Activated naive CD8-positive, alpha-beta T cell treated with anti-CD3 and anti-CD28 coated beads, Interleukin-2, amount 10 ng/mL, durations not matched to agents 7 days and 5 days (primary cell): ENCODE results near the gene ADAP1. TPM values are rescaled to one million over a fixed set of nuclear protein-coding genes. Genes with fewer than 3 reads are reported as not detected.
"Not testable (repeated sequence)": the region's sequence is repeated elsewhere in the genome, so short reads cannot be mapped to it uniquely, and the experiment has no call there.

Source experiments
- ATAC-seq: fragments of 150-1000 bp; cut with Tn5 transposase; one replicate; pipeline ENCODE4 v1.10.0; 2021; ENCODE audit warnings: low read depth, moderate library complexity
- POLR2A ChIA-PET: fragments of 350-600 bp; sonication (Branson Sonifier 250); formaldehyde crosslinking; loops from one replicate; lab custom pipeline; 2021; ENCODE audit warnings: antibody characterized with exemption; lab: Charles Lee
- DNase-seq: peaks from one replicate; pipeline ENCODE4 v3.0.0; 2021
- H3K27ac Mint-ChIP-seq: one replicate; pipeline ENCODE4 v1.8.0; 2022; ENCODE audit warnings: mild to moderate bottlenecking, mixed read lengths
- H3K27me3 Mint-ChIP-seq: one replicate; pipeline ENCODE4 v1.8.0; 2022; ENCODE audit warnings: mild to moderate bottlenecking, moderate library complexity, mixed read lengths
- H3K36me3 Mint-ChIP-seq: one replicate; pipeline ENCODE4 v1.8.0; 2021; ENCODE audit warnings: mild to moderate bottlenecking, mixed read lengths
- H3K4me1 Mint-ChIP-seq: one replicate; pipeline ENCODE4 v1.8.0; 2021; ENCODE audit warnings: mixed read lengths
- H3K4me3 Mint-ChIP-seq: one replicate; pipeline ENCODE4 v1.8.0; 2022; ENCODE audit warnings: mild to moderate bottlenecking, moderate library complexity, mixed read lengths
- H3K9me3 Mint-ChIP-seq: one replicate; pipeline ENCODE4 v1.8.0; 2021; ENCODE audit warnings: mixed read lengths
- total RNA-seq, 2 experiments: library from RNA; stranded (reverse); gene quantifications; one replicate each; pipeline ENCODE4 v1.2.3, GENCODE V29; 2021

Gene ADAP1
- total RNA-seq, 2 experiments from 2014 or later = 25.0 to 29.8 TPM

DNA sequence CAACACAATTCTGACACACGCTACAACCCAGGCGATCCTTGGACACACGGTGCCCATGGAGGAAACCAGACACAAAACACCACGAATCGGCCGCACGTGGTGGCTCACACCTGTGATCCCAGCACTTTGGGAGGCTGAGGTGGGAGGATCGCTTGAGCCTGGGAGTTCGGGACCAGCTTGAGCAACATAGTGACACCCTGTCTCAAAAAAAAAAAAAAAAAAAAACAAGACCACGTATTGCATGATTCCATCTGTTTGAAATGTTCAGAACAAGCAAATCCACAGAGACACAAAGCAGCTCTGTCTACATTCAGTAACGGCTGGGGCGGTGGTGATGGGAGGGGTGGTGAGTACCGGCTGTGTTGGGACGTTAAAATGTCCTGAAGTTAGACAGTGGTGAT is 25.2 kb downstream of the ADAP1 start:
- POLR2A ChIA-PET = no interaction called here
- ATAC-seq = no peak
- Mint-ChIP-seq H3K36me3 (peaks cover 3% of the 10 kb centered on the region), H3K27me3 (no peaks in the 10 kb centered on the region), H3K4me3 (no peak overlapping the region), H3K9me3 (no peaks in the 10 kb centered on the region), H3K27ac (peak overlapping the region; percentile 30), H3K4me1 (peaks cover 15% of the 10 kb centered on the region)
- DNase-seq = no peak

DNA sequence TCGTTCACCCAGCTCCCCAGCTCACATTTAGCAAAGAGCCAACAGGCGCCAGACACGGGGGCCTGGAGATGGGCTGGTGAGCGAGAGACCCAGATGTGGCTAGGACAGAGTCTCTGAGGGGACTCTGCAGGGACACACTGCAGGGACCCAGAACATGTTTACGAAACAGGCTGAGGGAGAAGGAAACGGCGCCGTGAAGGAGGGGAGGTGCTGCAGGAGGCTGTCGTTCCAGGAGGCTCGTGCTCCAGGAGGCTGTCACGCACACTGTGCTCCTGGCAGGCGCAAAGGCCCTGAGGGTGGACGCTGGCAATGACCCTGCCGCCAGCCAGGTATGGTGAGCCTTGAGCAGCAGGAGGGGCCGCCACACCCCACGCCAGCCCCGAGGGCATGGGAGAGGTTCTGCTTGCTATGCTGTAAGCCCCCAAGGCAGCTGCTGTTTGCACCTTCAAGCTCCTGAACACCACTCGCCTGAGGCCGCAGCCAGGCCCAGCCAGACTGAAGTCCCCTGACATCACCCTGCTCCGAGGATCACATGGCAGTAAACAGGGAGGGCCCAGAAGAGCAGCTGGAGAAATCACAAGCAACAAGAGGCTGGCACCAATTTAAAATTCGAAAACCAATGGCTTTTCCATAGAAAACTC is 27.3 kb downstream of the ADAP1 start:
- Mint-ChIP-seq H3K4me3 (no peak overlapping the region), H3K9me3 (no peaks in the 10 kb centered on the region), H3K27ac (no peak overlapping the region), H3K27me3 (no peaks in the 10 kb centered on the region), H3K4me1 (peaks cover 15% of the 10 kb centered on the region), H3K36me3 (peaks cover 3% of the 10 kb centered on the region)
- DNase-seq = peak; percentile 25
- POLR2A ChIA-PET = no interaction called here
- ATAC-seq = no peak

- DNase-seq (peak; percentile 32), ATAC-seq (no peak)
- Mint-ChIP-seq H3K4me3 (no peak overlapping the region), H3K36me3 (peaks cover 3% of the 10 kb centered on the region), H3K9me3 (no peaks in the 10 kb centered on the region), H3K4me1 (peaks cover 15% of the 10 kb centered on the region), H3K27ac (peak overlapping the region; percentile 72), H3K27me3 (no peaks in the 10 kb centered on the region)
- POLR2A ChIA-PET = interaction anchor here (1.0 kb wide), 1 partner anchor 12 kb away, joined by 3 read pairs; no protein-coding TSS in a partner anchor
Observed at GRCh38 chr7:926061-927030, 28.1 kb downstream of the ADAP1 start.

DNA sequence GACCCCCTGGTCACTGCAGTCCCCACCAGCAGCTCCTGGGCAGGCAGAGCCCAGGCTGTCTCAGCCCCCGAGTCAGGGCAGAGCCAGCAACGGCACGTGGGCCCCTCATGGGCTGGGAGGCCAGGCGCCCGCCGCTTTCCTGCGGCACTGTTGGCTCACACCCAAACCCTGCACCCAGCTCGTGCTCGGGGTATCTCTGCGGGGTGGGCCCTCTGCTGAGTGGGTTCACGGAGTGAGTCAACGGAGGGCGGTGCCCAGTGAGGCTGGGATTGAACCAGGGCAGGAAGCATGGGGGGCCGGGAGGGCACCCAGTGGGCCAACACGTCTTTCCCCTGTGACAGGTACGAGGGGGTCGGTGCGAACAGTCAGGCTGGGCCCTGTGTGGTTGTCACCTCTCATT is 28.9 kb downstream of the ADAP1 start:
- DNase-seq = peak; percentile 60

DNA sequence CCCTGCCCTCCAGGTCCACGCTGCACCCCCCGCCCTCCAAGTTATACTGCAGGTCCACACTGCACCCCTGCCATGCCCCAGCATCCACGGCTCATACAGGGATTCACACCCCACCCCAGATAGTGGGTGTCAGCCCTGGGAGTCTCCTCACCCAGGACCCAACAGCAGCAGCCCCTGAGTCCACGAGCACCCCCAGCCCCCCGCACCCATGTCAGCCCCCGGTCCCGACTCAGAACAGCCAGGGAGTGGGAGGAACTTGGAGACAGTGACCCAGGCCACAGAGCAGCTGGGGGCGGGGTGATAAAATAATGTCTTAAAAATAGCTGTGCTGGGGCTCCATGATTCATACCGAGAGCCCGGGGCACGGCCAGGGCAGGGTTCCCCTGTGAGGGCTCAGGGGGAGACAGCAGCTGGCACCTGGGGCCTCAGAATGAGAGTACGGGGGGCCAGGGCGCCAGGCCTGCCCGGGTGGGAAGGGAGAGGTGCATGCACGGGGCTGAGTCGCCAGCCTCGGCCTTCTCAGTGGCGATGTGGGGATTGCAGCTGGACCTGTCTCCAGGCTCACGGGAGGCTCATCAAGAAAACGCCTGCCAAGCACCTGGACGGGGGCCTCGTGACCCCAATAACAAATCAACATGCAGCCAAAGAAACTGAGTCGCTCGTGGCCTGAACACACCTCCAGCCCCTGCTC is 29.8 kb downstream of the ADAP1 start:
- POLR2A ChIA-PET = interaction anchor here (0.9 to 1.3 kb wide), 2 partner anchors 29 to 50 kb away, joined by 4 to 6 read pairs; partner anchors contain the start of gene COX19
- Mint-ChIP-seq H3K27me3 (no peaks in the 10 kb centered on the region), H3K9me3 (no peaks in the 10 kb centered on the region), H3K4me1 (peaks cover 12% of the 10 kb centered on the region), H3K27ac (peak overlapping the region; percentile 93), H3K36me3 (no peaks in the 10 kb centered on the region), H3K4me3 (peak overlapping the region; percentile 81)
- DNase-seq = peak; percentile 64
- peak; percentile 30 for ATAC-seq

More for the DNA sequence above, 28.9 kb downstream of the ADAP1 start:
- peaks cover 15% of the 10 kb centered on the region for H3K4me1 Mint-ChIP-seq
- POLR2A ChIA-PET = interaction anchor here (0.9 to 1.3 kb wide), 3 partner anchors 13 to 49 kb away, joined by 3 to 6 read pairs (median 4); partner anchors contain the start of gene COX19
- ATAC-seq = peak; percentile 7
- peaks cover 3% of the 10 kb centered on the region for H3K36me3 Mint-ChIP-seq
- no peak overlapping the region for H3K4me3 Mint-ChIP-seq
- H3K9me3 Mint-ChIP-seq = no peaks in the 10 kb centered on the region
- H3K27me3 Mint-ChIP-seq = no peaks in the 10 kb centered on the region
- peak overlapping the region; percentile 72 for H3K27ac Mint-ChIP-seq

GRCh38 chr7:924042-924441 is 30.4 kb downstream of the ADAP1 start:
- DNase-seq, H3K27ac Mint-ChIP-seq, H3K9me3 Mint-ChIP-seq, ATAC-seq, H3K36me3 Mint-ChIP-seq, H3K27me3 Mint-ChIP-seq, H3K4me3 Mint-ChIP-seq: not testable (repeated sequence)
- H3K4me1 Mint-ChIP-seq = peaks cover 11% of the 10 kb centered on the region
- POLR2A ChIA-PET = interaction anchor here (1.2 to 1.8 kb wide), 4 partner anchors 28 to 320 kb away, joined by 3 to 27 read pairs (median 8); partner anchors contain the start of gene COX19

DNA sequence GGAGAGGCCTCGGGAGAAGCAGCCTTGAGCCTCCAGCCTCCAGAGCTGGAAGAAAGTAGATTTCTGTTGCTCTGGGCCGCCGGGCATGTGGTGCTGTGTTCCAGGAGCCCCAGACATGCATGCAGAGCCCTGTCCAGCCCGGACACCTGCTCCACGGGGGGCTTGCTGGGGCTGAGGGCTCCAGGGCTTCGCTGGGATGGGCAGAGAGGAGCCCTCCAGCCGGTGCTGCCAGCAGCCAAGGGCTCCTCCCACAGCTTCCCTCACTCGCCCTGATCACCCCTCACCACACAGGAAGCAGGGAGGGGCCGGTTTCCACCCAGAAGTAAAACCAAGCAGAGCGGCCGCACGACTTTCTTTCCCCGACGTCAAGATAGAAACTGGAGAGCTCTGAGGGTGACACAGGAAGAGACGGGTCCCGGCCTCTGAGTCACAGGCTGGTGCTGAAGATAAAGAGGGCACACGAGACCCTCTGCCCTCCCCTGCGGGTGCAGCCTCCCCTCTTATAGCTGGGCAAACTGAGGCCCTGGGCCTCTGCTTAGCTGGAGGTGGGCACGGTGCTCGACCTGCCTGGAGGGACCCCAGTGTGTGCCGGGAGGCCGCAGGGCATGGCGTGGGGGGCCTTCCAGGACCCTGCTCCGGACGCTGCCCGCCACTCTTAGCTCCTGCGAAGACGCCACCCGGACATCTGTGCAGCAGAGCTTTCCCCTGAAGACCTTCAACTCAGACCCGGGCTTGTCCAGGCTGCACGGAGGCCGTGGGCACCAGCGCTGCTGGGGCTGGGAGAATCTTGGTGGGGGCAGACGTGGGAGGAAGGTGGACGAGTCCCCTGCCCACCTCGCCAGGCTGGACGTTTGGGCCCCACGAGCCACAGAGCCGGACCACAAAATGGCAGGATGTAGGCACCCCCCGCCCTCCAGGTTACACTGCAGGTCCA is 31.1 kb downstream of the ADAP1 start:
- Mint-ChIP-seq H3K9me3 (no peaks in the 10 kb centered on the region), H3K4me1 (peaks cover 8% of the 10 kb centered on the region), H3K4me3 (peak overlapping the region; percentile 90), H3K27me3 (no peaks in the 10 kb centered on the region), H3K27ac (peak overlapping the region; percentile 96), H3K36me3 (peaks cover 2% of the 10 kb centered on the region)
- peak; percentile 76 for ATAC-seq
- DNase-seq = peak; percentile 86
- POLR2A ChIA-PET = interaction anchor here (0.5 to 2.3 kb wide), 13 partner anchors 13 to 561 kb away, joined by 3 to 27 read pairs (median 5); partner anchors contain the start of genes ADAP1, COX19 and GET4

DNA sequence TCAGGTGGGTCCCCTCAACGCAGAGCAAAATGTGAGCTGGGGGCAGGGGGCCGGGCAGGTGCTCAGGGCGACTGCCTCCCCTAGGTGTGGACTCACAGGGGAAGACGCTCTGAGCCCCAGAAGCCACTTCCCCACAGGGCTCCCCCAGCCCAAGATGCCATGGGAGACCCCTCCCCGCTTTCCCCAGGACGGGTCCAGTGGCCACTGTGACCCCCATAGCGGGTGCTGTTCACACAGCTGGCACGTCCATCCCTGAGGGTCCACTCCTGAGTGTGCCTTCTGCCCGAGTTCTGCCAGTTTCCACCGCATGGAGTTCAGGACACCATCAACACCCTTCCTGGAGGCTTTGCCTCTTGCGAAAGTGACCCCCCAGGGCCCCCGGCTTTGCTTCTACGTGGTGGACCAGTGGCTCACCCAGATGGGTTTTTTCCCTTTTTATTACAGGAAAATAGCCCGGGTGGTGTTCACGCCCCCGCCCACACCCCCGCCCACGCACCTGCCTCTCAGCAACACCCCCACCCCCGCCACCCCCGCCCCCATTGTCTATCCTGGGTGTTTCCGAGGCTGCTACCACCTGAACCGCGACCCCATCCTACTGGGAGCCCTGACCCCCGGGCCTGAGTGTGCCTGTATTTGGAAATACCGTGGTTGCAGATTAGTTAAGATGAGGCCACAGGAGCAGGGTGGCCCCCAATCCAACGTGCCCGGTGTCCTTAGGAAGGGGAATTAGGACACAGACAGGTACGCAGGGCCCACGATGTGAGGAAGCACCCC is 32.0 kb downstream of the ADAP1 start:
- Mint-ChIP-seq H3K4me3 (peak overlapping the region; percentile 90), H3K9me3 (no peaks in the 10 kb centered on the region), H3K4me1 (peaks cover 8% of the 10 kb centered on the region), H3K27ac (peak overlapping the region; percentile 96), H3K27me3 (no peaks in the 10 kb centered on the region), H3K36me3 (peaks cover 2% of the 10 kb centered on the region)
- POLR2A ChIA-PET = interaction anchor here (0.5 to 2.3 kb wide), 11 partner anchors 12 to 560 kb away, joined by 3 to 27 read pairs (median 5); partner anchors contain the start of genes ADAP1, COX19 and GET4
- ATAC-seq (no peak), DNase-seq (peak; percentile 57)

DNA sequence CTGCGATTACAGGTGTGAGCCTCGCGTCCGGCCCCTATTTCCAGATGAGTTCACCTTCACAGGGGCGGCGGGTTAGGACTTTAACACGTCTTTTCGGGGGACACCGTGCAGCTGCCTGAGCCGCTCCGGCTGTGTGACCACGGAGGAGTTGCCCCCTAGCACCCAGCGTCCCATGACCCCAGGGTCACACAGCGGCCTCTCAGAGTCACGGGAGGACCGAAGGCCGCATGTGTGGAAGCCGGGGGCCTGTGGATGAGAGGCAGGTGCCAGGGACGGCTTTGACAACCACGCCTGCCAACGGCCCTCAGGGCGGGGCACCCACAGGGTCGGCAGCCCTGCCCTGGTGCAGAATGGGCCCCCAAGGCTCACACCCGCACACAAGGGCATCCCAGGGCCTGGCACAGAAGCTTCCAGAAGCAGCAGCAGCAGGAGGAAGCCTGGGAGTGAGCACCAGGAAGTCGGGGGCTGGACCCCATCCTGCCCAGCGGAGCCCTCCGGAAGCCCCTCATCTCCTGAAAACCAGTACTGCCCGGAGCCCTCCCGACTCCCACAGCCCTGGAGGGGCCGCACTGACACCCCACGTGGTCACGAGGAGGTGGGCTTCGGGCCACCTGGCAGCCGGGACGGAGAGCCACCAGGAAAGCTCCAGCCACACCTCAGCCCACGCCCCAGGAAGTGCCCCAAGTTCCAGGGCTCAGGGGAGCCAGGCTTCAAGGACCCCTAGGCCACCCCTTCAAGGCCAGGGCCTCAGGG is 32.7 kb downstream of the ADAP1 start:
- H3K4me3 Mint-ChIP-seq = peak overlapping the region; percentile 90
- H3K27me3 Mint-ChIP-seq = no peaks in the 10 kb centered on the region
- peaks cover 2% of the 10 kb centered on the region for H3K36me3 Mint-ChIP-seq
- peak overlapping the region; percentile 96 for H3K27ac Mint-ChIP-seq
- POLR2A ChIA-PET = interaction anchor here (0.8 to 2.3 kb wide), 5 partner anchors 12 to 305 kb away, joined by 3 to 16 read pairs (median 4); partner anchors contain the start of genes COX19 and GET4
- H3K4me1 Mint-ChIP-seq = peaks cover 8% of the 10 kb centered on the region
- ATAC-seq (no peak), DNase-seq (no peak)
- H3K9me3 Mint-ChIP-seq = no peaks in the 10 kb centered on the region

DNA sequence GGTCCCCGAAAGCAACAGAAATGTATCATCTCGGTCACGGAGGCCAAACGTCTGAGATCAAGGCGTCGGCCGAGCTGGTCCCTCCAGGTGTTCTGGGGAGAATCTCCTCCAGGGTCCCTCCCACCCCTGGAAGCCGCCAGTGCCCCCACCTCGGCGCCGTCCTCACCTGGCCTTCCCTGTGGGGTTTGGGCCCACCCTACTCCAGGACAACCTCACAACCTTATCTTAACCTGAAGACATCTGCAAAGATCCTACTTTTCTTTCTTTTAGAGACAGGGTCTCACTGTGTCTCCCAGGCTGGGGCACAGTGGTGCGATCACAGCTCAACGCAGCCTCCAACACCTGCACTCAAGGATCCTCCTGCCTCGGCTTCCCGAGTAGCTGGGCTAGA is 33.4 kb downstream of the ADAP1 start:
- Mint-ChIP-seq H3K4me1 (peaks cover 8% of the 10 kb centered on the region), H3K27me3 (no peaks in the 10 kb centered on the region), H3K27ac (no peak overlapping the region), H3K9me3 (no peaks in the 10 kb centered on the region), H3K4me3 (peak overlapping the region; percentile 45), H3K36me3 (peaks cover 2% of the 10 kb centered on the region)
- POLR2A ChIA-PET = interaction anchor here (0.9 kb wide), 1 partner anchor 21 kb away, joined by 4 read pairs; no protein-coding TSS in a partner anchor
- ATAC-seq (no peak), DNase-seq (no peak)
